ENCODE data around the gene RPN1.
A peak's percentile ranks its signal among the peaks of the same experiment; 100 is the strongest.
"Not testable (repeated sequence)": the region's sequence is repeated elsewhere in the genome, so short reads cannot be mapped to it uniquely, and the experiment has no call there.

The RPN1 gene

GRCh38 chr3:128588147-128588546 lies 62.5 kb downstream of the RPN1 start:
- TF ChIP-seq POLR2A (IDR thresholded peaks at IDR 0.05; ENCODE audit: low read length) (no peak), GATA1 (IDR thresholded peaks at IDR 0.05; ENCODE audit: low read depth, low read length) (no peak)
- no peak for DNase-seq

- no peak for TF ChIP-seq POLR2A (IDR thresholded peaks at IDR 0.05; ENCODE audit: low read length)
- no peak for TF ChIP-seq GATA1 (IDR thresholded peaks at IDR 0.05; ENCODE audit: low read depth, low read length)
- DNase-seq, result no peak
Observed at GRCh38 chr3:128587391-128587790, 63.2 kb downstream of the RPN1 start.

- not testable (repeated sequence) for DNase-seq
Observed at GRCh38 chr3:128586932-128587331, 63.7 kb downstream of the RPN1 start.

GRCh38 chr3:128586391-128586790 lies 64.2 kb downstream of the RPN1 start:
- DNase-seq, result not testable (repeated sequence)

- DNase-seq, result peak in 1 of 2 experiments; percentile 48
- TF ChIP-seq POLR2A (IDR thresholded peaks at IDR 0.05; ENCODE audit: low read length), result no peak
- TF ChIP-seq GATA1 (IDR thresholded peaks at IDR 0.05; ENCODE audit: low read depth, low read length), result no peak
Observed at GRCh38 chr3:128585974-128586373, 64.6 kb downstream of the RPN1 start.

- TF ChIP-seq GATA1 (IDR thresholded peaks at IDR 0.05; ENCODE audit: low read depth, low read length) (no peak), POLR2A (IDR thresholded peaks at IDR 0.05; ENCODE audit: low read length) (no peak)
- peak; percentile 65 to 72 for DNase-seq
Observed at GRCh38 chr3:128585189-128585588, 65.4 kb downstream of the RPN1 start.

GRCh38 chr3:128584412-128585020 lies 66.1 kb downstream of the RPN1 start:
- TF ChIP-seq POLR2A (IDR thresholded peaks at IDR 0.05; ENCODE audit: low read length), result peak; percentile 1
- TF ChIP-seq GATA1 (IDR thresholded peaks at IDR 0.05; ENCODE audit: low read depth, low read length), result no peak
- DNase-seq, result peak; percentile 71 to 82

- DNase-seq, result no peak
- TF ChIP-seq GATA1 (IDR thresholded peaks at IDR 0.05; ENCODE audit: low read depth, low read length) (no peak), POLR2A (IDR thresholded peaks at IDR 0.05; ENCODE audit: low read length) (no peak)
Observed at GRCh38 chr3:128581566-128581965, 69.1 kb downstream of the RPN1 start.

- no peak for TF ChIP-seq POLR2A (IDR thresholded peaks at IDR 0.05; ENCODE audit: low read length)
- TF ChIP-seq GATA1 (IDR thresholded peaks at IDR 0.05; ENCODE audit: low read depth, low read length), result no peak
Observed at GRCh38 chr3:128579927-128580326, 70.7 kb downstream of the RPN1 start.

GRCh38 chr3:128578346-128578745 lies 72.3 kb downstream of the RPN1 start:
- no peak for DNase-seq
- no peak for TF ChIP-seq GATA1 (IDR thresholded peaks at IDR 0.05; ENCODE audit: low read depth, low read length)
- no peak for TF ChIP-seq POLR2A (IDR thresholded peaks at IDR 0.05; ENCODE audit: low read length)

More at GRCh38 chr3:128579927-128580326, 70.7 kb downstream of the RPN1 start:
- peak; percentile 20 to 27 for DNase-seq

GRCh38 chr3:128577711-128578110 lies 72.9 kb downstream of the RPN1 start:
- TF ChIP-seq GATA1 (IDR thresholded peaks at IDR 0.05; ENCODE audit: low read depth, low read length), result no peak
- DNase-seq, result no peak

GRCh38 chr3:128576290-128576689 lies 74.3 kb downstream of the RPN1 start:
- TF ChIP-seq POLR2A (IDR thresholded peaks at IDR 0.05; ENCODE audit: low read length), result no peak
- TF ChIP-seq GATA1 (IDR thresholded peaks at IDR 0.05; ENCODE audit: low read depth, low read length), result no peak
- DNase-seq, result no peak

- TF ChIP-seq POLR2A (IDR thresholded peaks at IDR 0.05; ENCODE audit: low read length) (no peak), GATA1 (IDR thresholded peaks at IDR 0.05; ENCODE audit: low read depth, low read length) (no peak)
- DNase-seq, result no peak
Observed at GRCh38 chr3:128575777-128576176, 74.8 kb downstream of the RPN1 start.

GRCh38 chr3:128573707-128574162 lies 76.9 kb downstream of the RPN1 start:
- peak; percentile 65 to 70 for DNase-seq
- no peak for TF ChIP-seq POLR2A (IDR thresholded peaks at IDR 0.05; ENCODE audit: low read length)
- no peak for TF ChIP-seq GATA1 (IDR thresholded peaks at IDR 0.05; ENCODE audit: low read depth, low read length)

- no peak for TF ChIP-seq POLR2A (IDR thresholded peaks at IDR 0.05; ENCODE audit: low read length)
- no peak for TF ChIP-seq GATA1 (IDR thresholded peaks at IDR 0.05; ENCODE audit: low read depth, low read length)
- DNase-seq, result no peak
Observed at GRCh38 chr3:128573160-128573559, 77.5 kb downstream of the RPN1 start.

- DNase-seq, result peak; percentile 20 to 35
- TF ChIP-seq POLR2A (IDR thresholded peaks at IDR 0.05; ENCODE audit: low read length), result no peak
- TF ChIP-seq GATA1 (IDR thresholded peaks at IDR 0.05; ENCODE audit: low read depth, low read length), result no peak
Observed at GRCh38 chr3:128572644-128573105, 77.9 kb downstream of the RPN1 start.
